Fibroblast of peridontal ligament (primary cell): ENCODE results near the gene KLF16.
A peak's percentile ranks its signal among the peaks of the same experiment; 100 is the strongest.

Experiments used
- DNase-seq: peaks from one replicate; pipeline ENCODE4 v3.0.0-alpha.2; 2010; ENCODE audit errors: extremely low read depth

Gene KLF16

DNA sequence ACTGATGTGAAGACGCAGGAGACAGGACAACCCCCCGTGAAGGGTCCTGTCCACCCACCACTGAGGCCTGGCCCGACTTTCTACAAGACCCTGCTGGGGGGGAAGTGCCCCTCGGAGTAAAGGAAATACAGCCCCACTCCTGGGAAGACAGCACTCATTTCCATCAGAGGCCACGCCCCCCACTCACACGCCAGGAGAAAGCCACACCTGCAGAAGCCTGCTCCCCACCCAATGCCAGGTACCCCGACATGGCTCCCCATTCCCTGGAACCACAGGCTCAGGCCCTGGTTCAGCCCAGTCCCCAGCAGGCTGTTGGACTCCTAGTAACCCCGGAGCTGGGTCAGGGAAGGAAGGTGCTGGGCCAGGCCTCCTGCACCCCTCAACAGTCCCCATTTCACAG lies 40.4 kb downstream of the KLF16 start:
- DNase-seq = no peak

GRCh38 chr19:1822210-1822609 lies 41.2 kb downstream of the KLF16 start:
- no peak for DNase-seq

GRCh38 chr19:1819341-1820255 lies 43.8 kb downstream of the KLF16 start:
- no peak for DNase-seq

DNA sequence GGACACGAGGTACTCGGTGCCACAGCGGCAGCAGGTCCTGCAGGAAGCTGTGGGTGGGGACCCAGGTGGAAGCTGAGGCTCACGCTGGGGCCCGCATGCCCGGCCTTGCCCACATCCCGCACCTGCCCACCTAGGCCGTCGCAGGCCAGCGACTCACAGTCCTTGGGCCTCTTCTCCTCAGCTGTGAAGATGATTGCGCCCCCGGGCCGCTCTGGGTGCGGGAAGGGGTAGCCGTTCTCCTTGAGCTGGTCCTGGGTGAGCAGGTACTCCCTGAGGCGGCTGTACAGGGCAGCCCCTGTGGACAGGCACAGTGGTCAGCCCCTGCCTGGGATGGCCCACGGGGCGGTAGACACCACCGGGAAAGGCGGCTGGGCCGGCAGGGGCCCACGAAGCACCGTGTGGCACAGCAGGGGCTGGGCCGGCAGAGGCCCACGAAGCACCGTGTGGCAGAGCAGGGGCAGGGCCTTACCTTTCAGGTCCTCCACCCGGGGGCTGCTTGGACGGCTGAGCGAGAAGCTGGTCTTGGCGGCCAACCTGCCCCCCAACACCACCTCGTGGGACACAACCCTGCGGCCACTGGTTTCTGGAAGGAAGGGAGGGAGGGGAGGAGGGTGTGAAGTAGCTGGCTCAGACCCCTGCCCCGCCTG lies 44.7 kb downstream of the KLF16 start:
- DNase-seq = no peak

- no peak for DNase-seq
These were observed 45.7 kb downstream of the KLF16 start for GRCh38 chr19:1817553-1818179.

GRCh38 chr19:1816530-1817298 lies 46.7 kb downstream of the KLF16 start:
- no peak for DNase-seq

GRCh38 chr19:1815605-1816529 lies 47.5 kb downstream of the KLF16 start:
- no peak for DNase-seq

GRCh38 chr19:1814833-1815604 lies 48.4 kb downstream of the KLF16 start:
- no peak for DNase-seq

- no peak for DNase-seq
These were observed 49.0 kb downstream of the KLF16 start for GRCh38 chr19:1814391-1814790.

GRCh38 chr19:1813192-1814182 lies 49.9 kb downstream of the KLF16 start:
- no peak for DNase-seq

- peak; percentile 80 for DNase-seq
These were observed 50.8 kb downstream of the KLF16 start for GRCh38 chr19:1812426-1813191.

DNA sequence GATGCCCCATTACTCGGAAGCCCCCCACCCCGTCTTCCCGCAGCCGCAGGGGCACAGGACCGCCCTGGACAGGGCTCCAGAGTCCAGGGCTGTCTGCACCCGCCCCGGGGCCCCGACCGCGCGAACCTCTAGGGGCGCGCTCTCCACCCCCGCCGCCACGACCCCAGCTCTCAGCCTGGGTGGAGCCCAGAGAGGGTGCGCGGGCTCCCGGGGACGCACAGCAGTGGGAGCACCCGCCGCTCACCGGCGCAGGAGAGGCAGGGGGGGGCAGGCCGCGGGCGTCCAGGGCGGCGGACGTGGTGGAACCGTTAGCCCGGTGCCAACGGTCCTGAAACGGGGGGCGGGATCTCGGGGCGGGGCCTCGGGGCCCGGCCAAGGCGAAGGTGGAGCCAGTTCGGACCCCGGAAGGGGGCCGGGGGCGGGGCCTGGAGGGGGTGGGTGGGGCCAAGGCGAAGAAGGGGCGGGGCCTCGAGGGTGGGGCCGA lies 51.4 kb downstream of the KLF16 start, which contains the start of gene ATP8B3:
ATP8B3 (minus strand) TSS at position 335 of the 484 bp plus-strand sequence. CDS start 540 bp downstream, outside the sequence.
- DNase-seq = no peak

DNA sequence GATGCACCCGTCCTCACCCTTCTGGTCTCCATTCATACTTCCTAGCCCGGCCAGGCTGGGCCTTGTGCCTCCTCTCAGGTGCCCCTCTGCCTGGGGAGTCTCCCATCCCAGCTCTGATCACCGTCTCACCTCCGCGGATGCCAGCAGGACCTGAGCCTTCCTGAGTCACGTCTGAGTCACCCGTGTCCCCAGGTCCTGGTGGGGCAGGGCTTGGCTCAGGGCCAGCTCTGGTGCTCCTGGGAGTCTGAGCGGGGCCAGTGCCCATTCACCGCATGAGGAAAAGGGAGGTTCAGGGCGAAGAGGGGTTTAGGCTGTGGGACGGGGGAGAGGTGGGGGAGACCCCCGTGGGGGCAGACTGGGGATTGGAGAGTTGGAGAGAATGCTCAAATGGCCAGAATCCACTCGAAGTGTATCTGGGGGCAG lies 51.9 kb downstream of the KLF16 start:
- peak; percentile 8 for DNase-seq

GRCh38 chr19:1810439-1811160 lies 52.8 kb downstream of the KLF16 start:
- no peak for DNase-seq

DNA sequence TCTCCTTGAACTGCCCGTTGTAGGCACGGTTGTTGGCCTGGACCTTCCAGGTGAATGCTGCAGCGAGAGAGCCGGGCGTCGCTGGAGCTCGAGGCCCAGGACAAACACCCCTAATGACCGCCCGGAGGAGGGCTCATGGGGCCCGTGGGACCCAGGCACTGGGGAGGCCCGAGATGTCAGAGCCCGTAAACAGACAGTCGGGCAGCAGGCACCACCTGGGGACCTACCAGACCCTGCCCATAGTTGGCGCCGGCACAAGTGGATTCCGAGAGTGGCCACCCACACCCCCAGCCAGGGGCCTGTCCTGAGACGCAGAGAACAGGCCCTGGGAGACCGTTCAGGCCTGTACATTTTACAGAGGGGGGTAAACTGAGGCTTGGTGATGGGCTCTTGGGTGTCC lies 53.7 kb downstream of the KLF16 start:
- no peak for DNase-seq

DNA sequence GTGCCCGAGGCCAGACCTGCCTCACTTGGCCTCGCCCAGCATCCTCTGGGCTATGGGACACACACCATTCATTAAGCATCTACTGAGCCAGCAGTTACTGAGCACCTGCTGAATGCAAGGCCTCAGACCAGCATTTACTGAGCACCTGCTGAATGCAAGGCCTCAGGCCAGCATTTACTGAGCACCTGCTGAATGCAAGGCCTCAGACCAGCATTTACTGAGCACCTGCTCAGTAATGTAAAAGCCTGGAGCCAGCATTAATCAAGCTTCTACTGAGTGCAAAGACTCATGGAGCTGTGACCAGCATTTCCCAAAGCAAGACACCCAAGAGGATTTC lies 55.0 kb downstream of the KLF16 start:
- DNase-seq = no peak
